ENCODE measurements around the gene SNX32. TPM values are rescaled to one million over a fixed set of nuclear protein-coding genes. Genes with fewer than 3 reads are reported as not detected.

The SNX32 gene
- total and polyA plus RNA-seq, 2 of the 13 experiments (the other 11 are each of a cell fraction or from before 2014, with no cell fraction given), result 0.09 to 0.34 TPM

DNA sequence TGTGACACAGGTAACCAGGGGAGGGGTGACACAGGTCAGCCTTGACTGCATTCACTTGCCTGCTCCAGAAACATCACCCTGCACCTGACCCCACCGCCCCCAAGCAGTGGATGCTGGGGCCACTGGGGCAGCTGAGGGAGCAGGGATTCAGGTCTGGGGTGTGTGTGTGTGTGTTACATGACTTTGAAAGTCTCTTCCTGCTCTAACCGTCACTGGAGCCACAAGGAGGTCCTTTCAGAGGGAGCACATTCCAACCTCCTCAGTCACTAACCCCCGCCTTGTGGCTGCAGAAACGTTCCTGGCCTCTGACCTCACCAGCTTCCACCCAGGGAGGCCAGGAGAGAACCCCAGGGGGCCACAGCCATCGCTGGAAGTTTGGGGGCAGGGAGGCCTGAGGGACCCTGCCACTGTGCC is 69.3 kb downstream of the SNX32 start:
- peaks cover 8% of the 10 kb centered on the region for H3K79me2 ChIP-seq (ENCODE audit: insufficient read depth, low read length)
- ATAC-seq (peak; percentile 40), DNase-seq (ENCODE audit: low spot score) (peak; percentile 79), FAIRE-seq (no peak)
- no TSS peak for BruUV-seq (replicated peaks)
- H3K27me3 ChIP-seq (ENCODE audit: control insufficient read depth in 1 of 2, insufficient read depth in 2 of 2, low read length in 2 of 2), result no peaks in the 10 kb centered on the region; a peak in 1 of 5 replicates
- no peak overlapping the region for H3K27ac ChIP-seq (ENCODE audit: extremely low read length, insufficient read depth, low read length)
- ChIA-PET CTCF (ENCODE audit: low intra/inter-chr PET ratio, low total read pairs) (interaction anchor here (1.1 kb wide), 1 partner anchor 86 kb away, joined by 3 read pairs; no protein-coding TSS in a partner anchor), POLR2A (interaction anchor here (1.3 to 6.2 kb wide), 2 partner anchors 12 kb away, joined by 12 to 95 read pairs; partner anchors contain the start of genes CCDC85B and FIBP)
- no peaks in the 10 kb centered on the region for H3K36me3 ChIP-seq (replicated peaks in 1 of 2; ENCODE audit: control insufficient read depth in 1 of 2, insufficient read depth in 2 of 2, low read length in 2 of 2)
- no peak overlapping the region for H3K9ac ChIP-seq (ENCODE audit: insufficient read depth, low read depth, low read length)
- in situ Hi-C loops (cut with HindIII; ENCODE audit: extremely low pct_ligation_motif_present, low pct_unique_long_range_greater_than_20kb) (no loop called here), intact Hi-C loops (cut with micrococcal nuclease; ENCODE audit: unreplicated experiment) (no loop called here)
- peak overlapping the region; percentile 65 for H3K4me2 ChIP-seq (ENCODE audit: low read depth, low read length)
- H3K4me1 ChIP-seq (ENCODE audit: insufficient read depth, low read length), result peaks cover 46% of the 10 kb centered on the region
- H2AFZ ChIP-seq (ENCODE audit: low read length), result no peak overlapping the region
- no peaks in the 10 kb centered on the region for H4K20me1 ChIP-seq (ENCODE audit: insufficient read depth, low read length)
- no peaks in the 10 kb centered on the region for H3K9me3 ChIP-seq (ENCODE audit: low read length)
- WGBS (ENCODE audit: low lambda C conversion rate), result 6% methylated on average over 3 of the region's 5 CpGs
- peak overlapping the region in 1 of 3 experiments; percentile 27; a peak in 1 of 6 replicates for H3K4me3 ChIP-seq (replicated peaks in 1 of 3; ENCODE audit: insufficient read depth in 1 of 3, low read depth in 2 of 3, low read length in 3 of 3)
- TF ChIP-seq ZNF652 (CRISPR knock-in tag; IDR thresholded peaks at IDR 0.05; ENCODE audit: borderline replicate concordance, low read depth) (no peak), ZNF629 (CRISPR knock-in tag; conservative IDR thresholded peaks at IDR 0.05) (no peak), ZNF644 (CRISPR knock-in tag; IDR thresholded peaks at IDR 0.05; ENCODE audit: low read depth) (no peak), MED1 (CRISPR knock-in tag; IDR thresholded peaks at IDR 0.05) (no peak), HHEX (CRISPR knock-in tag; IDR thresholded peaks at IDR 0.05) (no peak), ZNF775 (CRISPR knock-in tag; IDR thresholded peaks at IDR 0.05; ENCODE audit: borderline replicate concordance) (no peak), TEAD3 (CRISPR knock-in tag; optimal IDR thresholded peaks at IDR 0.05; ENCODE audit: borderline replicate concordance) (peak; percentile 85), ZNF703 (CRISPR knock-in tag; IDR thresholded peaks at IDR 0.05; ENCODE audit: borderline replicate concordance) (no peak), ELF3 (CRISPR knock-in tag; IDR thresholded peaks at IDR 0.05) (peak; percentile 42; the same call in 1 of the 2 replicates), XRCC5 (optimal IDR thresholded peaks at IDR 0.05; ENCODE audit: low read length) (peak; percentile 28)
- TF ChIP-seq, protein P1, sequence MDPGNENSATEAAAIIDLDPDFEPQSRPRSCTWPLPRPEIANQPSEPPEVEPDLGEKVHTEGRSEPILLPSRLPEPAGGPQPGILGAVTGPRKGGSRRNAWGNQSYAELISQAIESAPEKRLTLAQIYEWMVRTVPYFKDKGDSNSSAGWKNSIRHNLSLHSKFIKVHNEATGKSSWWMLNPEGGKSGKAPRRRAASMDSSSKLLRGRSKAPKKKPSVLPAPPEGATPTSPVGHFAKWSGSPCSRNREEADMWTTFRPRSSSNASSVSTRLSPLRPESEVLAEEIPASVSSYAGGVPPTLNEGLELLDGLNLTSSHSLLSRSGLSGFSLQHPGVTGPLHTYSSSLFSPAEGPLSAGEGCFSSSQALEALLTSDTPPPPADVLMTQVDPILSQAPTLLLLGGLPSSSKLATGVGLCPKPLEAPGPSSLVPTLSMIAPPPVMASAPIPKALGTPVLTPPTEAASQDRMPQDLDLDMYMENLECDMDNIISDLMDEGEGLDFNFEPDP (CRISPR knock-in tag; conservative IDR thresholded peaks at IDR 0.05), result no peak
- TF ChIP-seq, protein P2, sequence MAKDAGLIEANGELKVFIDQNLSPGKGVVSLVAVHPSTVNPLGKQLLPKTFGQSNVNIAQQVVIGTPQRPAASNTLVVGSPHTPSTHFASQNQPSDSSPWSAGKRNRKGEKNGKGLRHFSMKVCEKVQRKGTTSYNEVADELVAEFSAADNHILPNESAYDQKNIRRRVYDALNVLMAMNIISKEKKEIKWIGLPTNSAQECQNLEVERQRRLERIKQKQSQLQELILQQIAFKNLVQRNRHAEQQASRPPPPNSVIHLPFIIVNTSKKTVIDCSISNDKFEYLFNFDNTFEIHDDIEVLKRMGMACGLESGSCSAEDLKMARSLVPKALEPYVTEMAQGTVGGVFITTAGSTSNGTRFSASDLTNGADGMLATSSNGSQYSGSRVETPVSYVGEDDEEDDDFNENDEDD (CRISPR knock-in tag; IDR thresholded peaks at IDR 0.05; ENCODE audit: borderline replicate concordance), result no peak
- TF ChIP-seq, protein P3, sequence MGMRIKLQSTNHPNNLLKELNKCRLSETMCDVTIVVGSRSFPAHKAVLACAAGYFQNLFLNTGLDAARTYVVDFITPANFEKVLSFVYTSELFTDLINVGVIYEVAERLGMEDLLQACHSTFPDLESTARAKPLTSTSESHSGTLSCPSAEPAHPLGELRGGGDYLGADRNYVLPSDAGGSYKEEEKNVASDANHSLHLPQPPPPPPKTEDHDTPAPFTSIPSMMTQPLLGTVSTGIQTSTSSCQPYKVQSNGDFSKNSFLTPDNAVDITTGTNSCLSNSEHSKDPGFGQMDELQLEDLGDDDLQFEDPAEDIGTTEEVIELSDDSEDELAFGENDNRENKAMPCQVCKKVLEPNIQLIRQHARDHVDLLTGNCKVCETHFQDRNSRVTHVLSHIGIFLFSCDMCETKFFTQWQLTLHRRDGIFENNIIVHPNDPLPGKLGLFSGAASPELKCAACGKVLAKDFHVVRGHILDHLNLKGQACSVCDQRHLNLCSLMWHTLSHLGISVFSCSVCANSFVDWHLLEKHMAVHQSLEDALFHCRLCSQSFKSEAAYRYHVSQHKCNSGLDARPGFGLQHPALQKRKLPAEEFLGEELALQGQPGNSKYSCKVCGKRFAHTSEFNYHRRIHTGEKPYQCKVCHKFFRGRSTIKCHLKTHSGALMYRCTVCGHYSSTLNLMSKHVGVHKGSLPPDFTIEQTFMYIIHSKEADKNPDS (CRISPR knock-in tag; IDR thresholded peaks at IDR 0.05), result no peak
- TF ChIP-seq, protein P4, sequence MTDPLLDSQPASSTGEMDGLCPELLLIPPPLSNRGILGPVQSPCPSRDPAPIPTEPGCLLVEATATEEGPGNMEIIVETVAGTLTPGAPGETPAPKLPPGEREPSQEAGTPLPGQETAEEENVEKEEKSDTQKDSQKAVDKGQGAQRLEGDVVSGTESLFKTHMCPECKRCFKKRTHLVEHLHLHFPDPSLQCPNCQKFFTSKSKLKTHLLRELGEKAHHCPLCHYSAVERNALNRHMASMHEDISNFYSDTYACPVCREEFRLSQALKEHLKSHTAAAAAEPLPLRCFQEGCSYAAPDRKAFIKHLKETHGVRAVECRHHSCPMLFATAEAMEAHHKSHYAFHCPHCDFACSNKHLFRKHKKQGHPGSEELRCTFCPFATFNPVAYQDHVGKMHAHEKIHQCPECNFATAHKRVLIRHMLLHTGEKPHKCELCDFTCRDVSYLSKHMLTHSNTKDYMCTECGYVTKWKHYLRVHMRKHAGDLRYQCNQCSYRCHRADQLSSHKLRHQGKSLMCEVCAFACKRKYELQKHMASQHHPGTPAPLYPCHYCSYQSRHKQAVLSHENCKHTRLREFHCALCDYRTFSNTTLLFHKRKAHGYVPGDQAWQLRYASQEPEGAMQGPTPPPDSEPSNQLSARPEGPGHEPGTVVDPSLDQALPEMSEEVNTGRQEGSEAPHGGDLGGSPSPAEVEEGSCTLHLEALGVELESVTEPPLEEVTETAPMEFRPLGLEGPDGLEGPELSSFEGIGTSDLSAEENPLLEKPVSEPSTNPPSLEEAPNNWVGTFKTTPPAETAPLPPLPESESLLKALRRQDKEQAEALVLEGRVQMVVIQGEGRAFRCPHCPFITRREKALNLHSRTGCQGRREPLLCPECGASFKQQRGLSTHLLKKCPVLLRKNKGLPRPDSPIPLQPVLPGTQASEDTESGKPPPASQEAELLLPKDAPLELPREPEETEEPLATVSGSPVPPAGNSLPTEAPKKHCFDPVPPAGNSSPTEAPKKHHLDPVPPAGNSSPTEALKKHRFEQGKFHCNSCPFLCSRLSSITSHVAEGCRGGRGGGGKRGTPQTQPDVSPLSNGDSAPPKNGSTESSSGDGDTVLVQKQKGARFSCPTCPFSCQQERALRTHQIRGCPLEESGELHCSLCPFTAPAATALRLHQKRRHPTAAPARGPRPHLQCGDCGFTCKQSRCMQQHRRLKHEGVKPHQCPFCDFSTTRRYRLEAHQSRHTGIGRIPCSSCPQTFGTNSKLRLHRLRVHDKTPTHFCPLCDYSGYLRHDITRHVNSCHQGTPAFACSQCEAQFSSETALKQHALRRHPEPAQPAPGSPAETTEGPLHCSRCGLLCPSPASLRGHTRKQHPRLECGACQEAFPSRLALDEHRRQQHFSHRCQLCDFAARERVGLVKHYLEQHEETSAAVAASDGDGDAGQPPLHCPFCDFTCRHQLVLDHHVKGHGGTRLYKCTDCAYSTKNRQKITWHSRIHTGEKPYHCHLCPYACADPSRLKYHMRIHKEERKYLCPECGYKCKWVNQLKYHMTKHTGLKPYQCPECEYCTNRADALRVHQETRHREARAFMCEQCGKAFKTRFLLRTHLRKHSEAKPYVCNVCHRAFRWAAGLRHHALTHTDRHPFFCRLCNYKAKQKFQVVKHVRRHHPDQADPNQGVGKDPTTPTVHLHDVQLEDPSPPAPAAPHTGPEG (CRISPR knock-in tag; IDR thresholded peaks at IDR 0.05), result no peak
